ENCODE measurements around the gene ETS2.
A peak's percentile ranks its signal among the peaks of the same experiment; 100 is the strongest.

The ETS2 gene

GRCh38 chr21:38805328-38806152 lies at the start of gene ETS2:
TSS of gene ETS2 (plus strand) at chr21:38805929. CDS start at chr21:38810035, 4,106 bp downstream.
- peak; percentile 89 for DNase-seq

GRCh38 chr21:38756746-38757145 lies 49.0 kb upstream of the ETS2 start:
- DNase-seq, result no peak

- DNase-seq, result no peak
Observed at GRCh38 chr21:38758501-38759214, 47.1 kb upstream of the ETS2 start.

GRCh38 chr21:38759413-38759812 lies 46.3 kb upstream of the ETS2 start:
- DNase-seq, result no peak

GRCh38 chr21:38760017-38760761 lies 45.5 kb upstream of the ETS2 start:
- no peak for DNase-seq

GRCh38 chr21:38760762-38761155 lies 45.0 kb upstream of the ETS2 start:
- DNase-seq, result no peak

- DNase-seq, result no peak
Observed at GRCh38 chr21:38761531-38761930, 44.2 kb upstream of the ETS2 start.

- no peak for DNase-seq
Observed at GRCh38 chr21:38765056-38765455, 40.7 kb upstream of the ETS2 start.

- no peak for DNase-seq
Observed at GRCh38 chr21:38766987-38767722, 38.6 kb upstream of the ETS2 start.

- DNase-seq, result no peak
Observed at GRCh38 chr21:38768471-38769063, 37.2 kb upstream of the ETS2 start.

GRCh38 chr21:38769191-38769780 lies 36.4 kb upstream of the ETS2 start:
- DNase-seq, result no peak

- DNase-seq, result no peak
Observed at GRCh38 chr21:38770660-38771059, 35.1 kb upstream of the ETS2 start.

- no peak for DNase-seq
Observed at GRCh38 chr21:38771536-38771935, 34.2 kb upstream of the ETS2 start.

- DNase-seq, result no peak
Observed at GRCh38 chr21:38772646-38773045, 33.1 kb upstream of the ETS2 start.

GRCh38 chr21:38773099-38774061 lies 32.3 kb upstream of the ETS2 start:
- no peak for DNase-seq

GRCh38 chr21:38774152-38774551 lies 31.6 kb upstream of the ETS2 start:
- DNase-seq, result no peak

GRCh38 chr21:38774586-38775285 lies 31.0 kb upstream of the ETS2 start:
- DNase-seq, result no peak

GRCh38 chr21:38775733-38776132 lies 30.0 kb upstream of the ETS2 start:
- DNase-seq, result no peak

- DNase-seq, result no peak
Observed at GRCh38 chr21:38777015-38777414, 28.7 kb upstream of the ETS2 start.

GRCh38 chr21:38777531-38777930 lies 28.2 kb upstream of the ETS2 start:
- no peak for DNase-seq
